ENCODE results near the gene SCNN1B.
A peak's percentile ranks its signal among the peaks of the same experiment; 100 is the strongest.
"Not testable (repeated sequence)": the region's sequence is repeated elsewhere in the genome, so short reads cannot be mapped to it uniquely, and the experiment has no call there.

SCNN1B gene

GRCh38 chr16:23302045-23302956, at the start of gene SCNN1B:
SCNN1B (plus strand) TSS chr16:23302302; CDS start chr16:23348600, 46,298 bp downstream.
- POLR2A ChIA-PET = no interaction called here
- CTCF ChIA-PET = interaction anchor here (1.5 to 1.9 kb wide), 3 partner anchors 9 to 133 kb away, joined by 4 to 7 read pairs (median 5); no protein-coding TSS in a partner anchor
- peak; percentile 35 for DNase-seq (ENCODE audit: extremely low spot score)
- TF ChIP-seq CTCF (IDR thresholded peaks at IDR 0.05; ENCODE audit: control extremely low read depth, extremely low read depth, low read depth, missing control alignments) = no peak

- ChIA-PET POLR2A (no interaction called here), CTCF (no interaction called here)
- TF ChIP-seq CTCF (IDR thresholded peaks at IDR 0.05; ENCODE audit: control extremely low read depth, extremely low read depth, low read depth, missing control alignments) = no peak
- no peak for DNase-seq (ENCODE audit: extremely low spot score)
Measured at GRCh38 chr16:23252310-23252709, 49.8 kb upstream of the SCNN1B start.

GRCh38 chr16:23253650-23254049, 48.5 kb upstream of the SCNN1B start:
- CTCF ChIA-PET; DNase-seq (ENCODE audit: extremely low spot score); POLR2A ChIA-PET: not testable (repeated sequence)

- TF ChIP-seq CTCF (IDR thresholded peaks at IDR 0.05; ENCODE audit: control extremely low read depth, extremely low read depth, low read depth, missing control alignments) = no peak
- POLR2A ChIA-PET = no interaction called here
- no peak for DNase-seq (ENCODE audit: extremely low spot score)
- CTCF ChIA-PET = no interaction called here
Measured at GRCh38 chr16:23254338-23254737, 47.8 kb upstream of the SCNN1B start.

- no peak for TF ChIP-seq CTCF (IDR thresholded peaks at IDR 0.05; ENCODE audit: control extremely low read depth, extremely low read depth, low read depth, missing control alignments)
- CTCF ChIA-PET = no interaction called here
- POLR2A ChIA-PET = no interaction called here
- DNase-seq (ENCODE audit: extremely low spot score) = no peak
Measured at GRCh38 chr16:23255000-23255399, 47.1 kb upstream of the SCNN1B start.

- no peak for DNase-seq (ENCODE audit: extremely low spot score)
- ChIA-PET POLR2A (no interaction called here), CTCF (no interaction called here)
- TF ChIP-seq CTCF (IDR thresholded peaks at IDR 0.05; ENCODE audit: control extremely low read depth, extremely low read depth, low read depth, missing control alignments) = no peak
Measured at GRCh38 chr16:23256440-23256839, 45.7 kb upstream of the SCNN1B start.

GRCh38 chr16:23257682-23258081, 44.4 kb upstream of the SCNN1B start:
- ChIA-PET POLR2A (no interaction called here), CTCF (no interaction called here)
- DNase-seq (ENCODE audit: extremely low spot score) = no peak
- no peak for TF ChIP-seq CTCF (IDR thresholded peaks at IDR 0.05; ENCODE audit: control extremely low read depth, extremely low read depth, low read depth, missing control alignments)
